Neural progenitor cell (in vitro differentiated cells): Measurements from ENCODE around the gene KHNYN. TPM values are rescaled to one million over a fixed set of nuclear protein-coding genes. Genes with fewer than 3 reads are reported as not detected.

Experiments used
- DNase-seq: peaks from one replicate; pipeline ENCODE4 v3.0.0-alpha.2; 2016; ENCODE audit warnings: low spot score
- H2AFZ ChIP-seq: fragments of 200-600 bp; sonication (generic); replicated peaks from 2 replicates; pipeline ENCODE4 v1.6.1; 2016; ENCODE audit warnings: antibody characterized with exemption
- H3F3A ChIP-seq: fragments of 200-600 bp; sonication (generic); 2 replicates; pipeline ENCODE4 v1.6.1; 2016; ENCODE audit warnings: antibody characterized with exemption, low read depth
- H3K27ac ChIP-seq: fragments of 200-600 bp; sonication (generic); 2 replicates; pipeline ENCODE4 v1.5.1; 2016; ENCODE audit warnings: mild to moderate bottlenecking
- H3K27me3 ChIP-seq: fragments of 200-600 bp; sonication (generic); 2 replicates; pipeline ENCODE4 v1.6.1; 2016; ENCODE audit warnings: mild to moderate bottlenecking, moderate library complexity
- H3K36me3 ChIP-seq: fragments of 200-600 bp; sonication (generic); 2 replicates; pipeline ENCODE4 v1.5.1; 2016
- H3K4me1 ChIP-seq: fragments of 200-600 bp; sonication (generic); 2 replicates; pipeline ENCODE4 v1.6.1; 2016; ENCODE audit warnings: mixed run types
- H3K4me2 ChIP-seq: fragments of 200-600 bp; sonication (generic); 2 replicates; pipeline ENCODE4 v1.6.1; 2016
- H3K4me3 ChIP-seq: fragments of 200-600 bp; sonication (generic); 2 replicates; pipeline ENCODE4 v1.5.1; 2016
- H3K79me2 ChIP-seq: fragments of 200-600 bp; sonication (generic); 2 replicates; pipeline ENCODE4 v1.6.1; 2016; ENCODE audit warnings: low read depth
- H3K9ac ChIP-seq: fragments of 200-600 bp; sonication (generic); 2 replicates; pipeline ENCODE4 v1.6.1; 2016
- H3K9me3 ChIP-seq: fragments of 200-600 bp; sonication (generic); 2 replicates; pipeline ENCODE4 v1.5.1; 2016; ENCODE audit warnings: low read depth
- H4K20me1 ChIP-seq: fragments of 200-600 bp; sonication (generic); 2 replicates; pipeline ENCODE4 v1.6.1; 2016; ENCODE audit warnings: low read depth
- H3K27ac Mint-ChIP-seq: 3 replicates; pipeline ENCODE4 v1.8.0; 2021; ENCODE audit warnings: mixed read lengths
- H3K27me3 Mint-ChIP-seq: 2 replicates; pipeline ENCODE4 v1.8.0; 2022; ENCODE audit warnings: low read depth, mild to moderate bottlenecking, inconsistent platforms, moderate library complexity, mixed read lengths; ENCODE audit not compliant: insufficient read depth
- H3K36me3 Mint-ChIP-seq: 3 replicates; pipeline ENCODE4 v1.8.0; 2021; ENCODE audit warnings: mixed read lengths
- H3K4me1 Mint-ChIP-seq: 3 replicates; pipeline ENCODE4 v1.8.0; 2021; ENCODE audit warnings: mixed read lengths
- H3K4me3 Mint-ChIP-seq: 3 replicates; pipeline ENCODE4 v1.8.0; 2021; ENCODE audit warnings: mild to moderate bottlenecking, moderate library complexity, mixed read lengths
- H3K9me3 Mint-ChIP-seq: 3 replicates; pipeline ENCODE4 v1.8.0; 2020; ENCODE audit warnings: mixed read lengths
- CTCF ChIP-seq: fragments of 200-600 bp; sonication (generic); IDR thresholded peaks from 2 replicates; pipeline ENCODE4 v1.5.1; 2017; ENCODE audit warnings: antibody characterized with exemption, mild to moderate bottlenecking
- EZH2 ChIP-seq: fragments of 200-600 bp; sonication (generic); IDR thresholded peaks from 2 replicates; pipeline ENCODE4 v1.6.1; 2017; ENCODE audit warnings: antibody characterized with exemption, mild to moderate bottlenecking, moderate library complexity
- EZH2phosphoT487 ChIP-seq: fragments of 200-600 bp; sonication (generic); IDR thresholded peaks from 2 replicates; pipeline ENCODE4 v1.6.1; 2017; ENCODE audit warnings: antibody characterized with exemption
- total RNA-seq: library from RNA; depleted of rRNA; stranded (reverse); fragments of >200 nt; gene quantifications from 2 replicates; pipeline ENCODE4 v1.2.3, GENCODE V29; 2015; ENCODE audit warnings: low replicate concordance

Gene KHNYN
- total RNA-seq, 1 donor from 2014 or later, result 20.4 TPM

GRCh38 chr14:24426150-24426911 is 3.4 kb upstream of the KHNYN start:
- peaks cover 7% of the 10 kb centered on the region for H4K20me1 ChIP-seq
- no peak overlapping the region for H2AFZ ChIP-seq
- H3K4me2 ChIP-seq, result no peak overlapping the region
- no peak overlapping the region for H3K27ac ChIP-seq
- H3K36me3 ChIP-seq, result no peaks in the 10 kb centered on the region
- H3F3A ChIP-seq, result peaks cover 15% of the 10 kb centered on the region
- Mint-ChIP-seq H3K4me3 (no peak overlapping the region), H3K36me3 (no peaks in the 10 kb centered on the region), H3K27me3 (peaks cover 4% of the 10 kb centered on the region), H3K9me3 (no peaks in the 10 kb centered on the region), H3K4me1 (peaks cover 11% of the 10 kb centered on the region), H3K27ac (no peak overlapping the region)
- no peaks in the 10 kb centered on the region for H3K9me3 ChIP-seq
- TF ChIP-seq EZH2phosphoT487, result no peak
- TF ChIP-seq EZH2, result no peak
- no peak for TF ChIP-seq CTCF
- DNase-seq, result no peak
- H3K79me2 ChIP-seq, result peaks cover 4% of the 10 kb centered on the region
- no peak overlapping the region for H3K9ac ChIP-seq
- no peaks in the 10 kb centered on the region for H3K4me1 ChIP-seq
- no peak overlapping the region for H3K4me3 ChIP-seq
- H3K27me3 ChIP-seq, result peaks cover 60% of the 10 kb centered on the region

GRCh38 chr14:24426912-24427536 is 2.7 kb upstream of the KHNYN start:
- peaks cover 14% of the 10 kb centered on the region for H4K20me1 ChIP-seq
- peaks cover 8% of the 10 kb centered on the region for H3K27me3 Mint-ChIP-seq
- H3K27ac Mint-ChIP-seq, result no peak overlapping the region
- H3K4me3 ChIP-seq, result no peak overlapping the region
- H3K36me3 Mint-ChIP-seq, result no peaks in the 10 kb centered on the region
- H3K4me2 ChIP-seq, result no peak overlapping the region
- H2AFZ ChIP-seq, result no peak overlapping the region
- no peaks in the 10 kb centered on the region for H3K9me3 ChIP-seq
- no peak overlapping the region for H3K27ac ChIP-seq
- peaks cover 4% of the 10 kb centered on the region for H3K79me2 ChIP-seq
- no peaks in the 10 kb centered on the region for H3K9me3 Mint-ChIP-seq
- H3K36me3 ChIP-seq, result no peaks in the 10 kb centered on the region
- H3F3A ChIP-seq, result peaks cover 17% of the 10 kb centered on the region
- H3K4me1 ChIP-seq, result no peaks in the 10 kb centered on the region
- TF ChIP-seq CTCF (no peak), EZH2phosphoT487 (no peak), EZH2 (no peak)
- peaks cover 17% of the 10 kb centered on the region for H3K4me1 Mint-ChIP-seq
- no peak overlapping the region for H3K9ac ChIP-seq
- H3K4me3 Mint-ChIP-seq, result no peak overlapping the region
- DNase-seq, result no peak
- peaks cover 56% of the 10 kb centered on the region for H3K27me3 ChIP-seq

- Mint-ChIP-seq H3K4me1 (peaks cover 17% of the 10 kb centered on the region), H3K27me3 (peaks cover 8% of the 10 kb centered on the region), H3K27ac (no peak overlapping the region), H3K4me3 (peak overlapping the region; percentile 25), H3K9me3 (no peaks in the 10 kb centered on the region), H3K36me3 (peaks cover under 1% of the 10 kb centered on the region)
- TF ChIP-seq EZH2phosphoT487, result no peak
- no peak for TF ChIP-seq CTCF
- TF ChIP-seq EZH2, result no peak
- Histone ChIP-seq H3K79me2 (peaks cover 4% of the 10 kb centered on the region), H4K20me1 (peaks cover 22% of the 10 kb centered on the region), H3K4me3 (no peak overlapping the region), H3K9me3 (no peaks in the 10 kb centered on the region), H3K4me1 (no peaks in the 10 kb centered on the region), H3F3A (peaks cover 17% of the 10 kb centered on the region), H2AFZ (no peak overlapping the region), H3K4me2 (no peak overlapping the region), H3K27ac (no peak overlapping the region), H3K36me3 (no peaks in the 10 kb centered on the region), H3K27me3 (peaks cover 48% of the 10 kb centered on the region), H3K9ac (no peak overlapping the region)
- DNase-seq, result no peak
These were observed 1.9 kb upstream of the KHNYN start for GRCh38 chr14:24427537-24428508.
